K562 (cell line): ENCODE measurements around the gene SRM. TPM values are rescaled to one million over a fixed set of nuclear protein-coding genes. Genes with fewer than 3 reads are reported as not detected.

ENCODE experiments used
- ARNT ChIP-seq, 2 experiments: fragments of 450-650 bp; IDR thresholded peaks; 2 replicates each; pipeline ENCODE4 v1.6.1; 2016; ENCODE audit warnings: mild to moderate bottlenecking in 1 of 2
- CHD4 ChIP-seq: fragments of 200-600 bp; sonication (generic); IDR thresholded peaks from 3 replicates; pipeline ENCODE4 v1.6.1; 2012; ENCODE audit warnings: low read depth, mild to moderate bottlenecking, mixed read lengths, low read length, inconsistent platforms; ENCODE audit not compliant: insufficient read depth, insufficient replicate concordance, poor library complexity, severe bottlenecking
- CTBP1 ChIP-seq: fragments of 450-650 bp; IDR thresholded peaks from 2 replicates; pipeline ENCODE4 v1.6.1; 2016; ENCODE audit warnings: borderline replicate concordance
- FOXK2 ChIP-seq, 2 experiments: fragments of 450-650 bp; IDR thresholded peaks in 1 of 2; conservative IDR thresholded peaks in 1 of 2; 2 replicates each; pipeline ENCODE4 v1.6.1; 2016; ENCODE audit warnings: low read depth in 2 of 2, mild to moderate bottlenecking in 1 of 2
- HBP1 ChIP-seq: fragments of 450-650 bp; formaldehyde crosslinking; IDR thresholded peaks from 2 replicates; pipeline ENCODE4 v1.4.0; 2022; ENCODE audit warnings: missing genetic modification characterization
- HEY1 ChIP-seq: fragments of 250-450 bp; sonication (Bioruptor Pico); IDR thresholded peaks from 2 replicates; pipeline ENCODE4 v1.5.0; 2020; ENCODE audit warnings: mild to moderate bottlenecking, moderate library complexity, borderline replicate concordance
- IRF2 ChIP-seq: sonication (generic); formaldehyde crosslinking; IDR thresholded peaks from 2 replicates; pipeline ENCODE4 v1.8.1; 2022; ENCODE audit warnings: mild to moderate bottlenecking, missing genetic modification reagents
- MYC ChIP-seq, 2 experiments: fragments of 250-450 bp in 1 of 2; sonication (Bioruptor Pico) in 1 of 2; IDR thresholded peaks; 2 replicates each; pipeline versions ENCODE4 v1.5.1 to v1.6.1; 2012 to 2021; ENCODE audit warnings: low read depth in 2 of 2, borderline replicate concordance in 1 of 2, improper control_type of control experiment in 1 of 2, low read length in 1 of 2, mild to moderate bottlenecking in 1 of 2, moderate library complexity in 1 of 2
- MYNN ChIP-seq, 2 experiments: sonication (generic); formaldehyde crosslinking in 1 of 2; IDR thresholded peaks; 2 replicates each; pipeline versions ENCODE4 v1.5.0 to v1.6.1; 2016 to 2020; ENCODE audit warnings: antibody characterized with exemption in 1 of 2, missing genetic modification reagents in 1 of 2
- PHB2 ChIP-seq: fragments of 450-650 bp; IDR thresholded peaks from 2 replicates; pipeline ENCODE4 v1.6.1; 2017; ENCODE audit warnings: low read depth
- RBM34 ChIP-seq: fragments of 200-400 bp; formaldehyde crosslinking; IDR thresholded peaks from 2 replicates; pipeline ENCODE4 v1.6.1; 2018; ENCODE audit warnings: low read length, borderline replicate concordance; ENCODE audit not compliant: insufficient read depth
- SAFB ChIP-seq: fragments of 200-400 bp; formaldehyde crosslinking; IDR thresholded peaks from 2 replicates; pipeline ENCODE4 v1.6.1; 2017; ENCODE audit warnings: low read depth, low read length, borderline replicate concordance
- SPI1 ChIP-seq: IDR thresholded peaks from 2 replicates; pipeline ENCODE4 v1.6.1; 2011; ENCODE audit warnings: low read depth, low read length, control low read depth, borderline replicate concordance
- U2AF1 ChIP-seq: fragments of 200-400 bp; formaldehyde crosslinking; optimal IDR thresholded peaks from 2 replicates; pipeline ENCODE3; 2017; ENCODE audit warnings: mild to moderate bottlenecking, low read depth, low read length, moderate library complexity
- ZNF165 ChIP-seq: fragments of 250-450 bp; sonication (Bioruptor Pico); IDR thresholded peaks from 2 replicates; pipeline ENCODE4 v1.4.0; 2020; ENCODE audit warnings: borderline replicate concordance
- ZNF224 ChIP-seq: sonication (generic); formaldehyde crosslinking; IDR thresholded peaks from 2 replicates; pipeline ENCODE4 v1.8.0; 2022; ENCODE audit warnings: mild to moderate bottlenecking, missing genetic modification reagents
- ZNF699 ChIP-seq: fragments of 250-450 bp; sonication (Bioruptor Pico); IDR thresholded peaks from 2 replicates; pipeline ENCODE4 v1.8.0; 2021; ENCODE audit warnings: mild to moderate bottlenecking, moderate library complexity; ENCODE audit not compliant: insufficient replicate concordance
- polyA plus RNA-seq, 8 experiments: library from polyadenylated mRNA; depleted of rRNA in 4 of 8; stranded (reverse) in 5 of 8; unstranded in 3 of 8; fragments of >200 nt; fragmentation: Nextera tagmentation in 2 of 8; fragmentation: Illumina TruSeq in 1 of 8; extraction: Ambion mirVana in 2 of 8; extraction: Trizol in 1 of 8; gene quantifications; 2 replicates each; pipeline versions ENCODE4 v1.2.1 to v1.2.3, GENCODE V29; 2011 to 2014; ENCODE audit warnings: inconsistent platforms in 1 of 8, missing spikeins in 1 of 8
- total RNA-seq, 7 experiments: library from RNA; depleted of rRNA in 6 of 7; stranded (reverse); fragments of >200 nt in 6 of 7; fragmentation: Illumina TruSeq in 2 of 7; extraction: Trizol in 2 of 7; gene quantifications; 2 replicates each; pipeline versions ENCODE4 v1.2.1 to v1.2.3, GENCODE V29; 2011 to 2021; ENCODE audit warnings: low replicate concordance in 1 of 7
- TF ChIP-seq, protein P1 (sequence below): fragments of 250-450 bp; sonication (Bioruptor Pico); IDR thresholded peaks from 2 replicates; pipeline ENCODE4 v1.5.0; 2020; ENCODE audit warnings: mild to moderate bottlenecking, borderline replicate concordance
- TF ChIP-seq, protein P2 (sequence below): sonication (generic); formaldehyde crosslinking; IDR thresholded peaks from 2 replicates; pipeline ENCODE4 v1.8.0; 2023; ENCODE audit warnings: missing genetic modification reagents, mild to moderate bottlenecking, borderline replicate concordance

The SRM gene
- total and polyA plus RNA-seq, 9 of the 15 experiments (the other 6 are each of a cell fraction or from before 2014, with no cell fraction given), result 23.9 to 373 (median 82.5) TPM

GRCh38 chr1:11037740-11038182 is 22.1 kb downstream of the SRM start (continued):
- TF ChIP-seq, protein P1, sequence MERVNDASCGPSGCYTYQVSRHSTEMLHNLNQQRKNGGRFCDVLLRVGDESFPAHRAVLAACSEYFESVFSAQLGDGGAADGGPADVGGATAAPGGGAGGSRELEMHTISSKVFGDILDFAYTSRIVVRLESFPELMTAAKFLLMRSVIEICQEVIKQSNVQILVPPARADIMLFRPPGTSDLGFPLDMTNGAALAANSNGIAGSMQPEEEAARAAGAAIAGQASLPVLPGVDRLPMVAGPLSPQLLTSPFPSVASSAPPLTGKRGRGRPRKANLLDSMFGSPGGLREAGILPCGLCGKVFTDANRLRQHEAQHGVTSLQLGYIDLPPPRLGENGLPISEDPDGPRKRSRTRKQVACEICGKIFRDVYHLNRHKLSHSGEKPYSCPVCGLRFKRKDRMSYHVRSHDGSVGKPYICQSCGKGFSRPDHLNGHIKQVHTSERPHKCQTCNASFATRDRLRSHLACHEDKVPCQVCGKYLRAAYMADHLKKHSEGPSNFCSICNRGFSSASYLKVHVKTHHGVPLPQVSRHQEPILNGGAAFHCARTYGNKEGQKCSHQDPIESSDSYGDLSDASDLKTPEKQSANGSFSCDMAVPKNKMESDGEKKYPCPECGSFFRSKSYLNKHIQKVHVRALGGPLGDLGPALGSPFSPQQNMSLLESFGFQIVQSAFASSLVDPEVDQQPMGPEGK, result no peak
- TF ChIP-seq, protein P2, sequence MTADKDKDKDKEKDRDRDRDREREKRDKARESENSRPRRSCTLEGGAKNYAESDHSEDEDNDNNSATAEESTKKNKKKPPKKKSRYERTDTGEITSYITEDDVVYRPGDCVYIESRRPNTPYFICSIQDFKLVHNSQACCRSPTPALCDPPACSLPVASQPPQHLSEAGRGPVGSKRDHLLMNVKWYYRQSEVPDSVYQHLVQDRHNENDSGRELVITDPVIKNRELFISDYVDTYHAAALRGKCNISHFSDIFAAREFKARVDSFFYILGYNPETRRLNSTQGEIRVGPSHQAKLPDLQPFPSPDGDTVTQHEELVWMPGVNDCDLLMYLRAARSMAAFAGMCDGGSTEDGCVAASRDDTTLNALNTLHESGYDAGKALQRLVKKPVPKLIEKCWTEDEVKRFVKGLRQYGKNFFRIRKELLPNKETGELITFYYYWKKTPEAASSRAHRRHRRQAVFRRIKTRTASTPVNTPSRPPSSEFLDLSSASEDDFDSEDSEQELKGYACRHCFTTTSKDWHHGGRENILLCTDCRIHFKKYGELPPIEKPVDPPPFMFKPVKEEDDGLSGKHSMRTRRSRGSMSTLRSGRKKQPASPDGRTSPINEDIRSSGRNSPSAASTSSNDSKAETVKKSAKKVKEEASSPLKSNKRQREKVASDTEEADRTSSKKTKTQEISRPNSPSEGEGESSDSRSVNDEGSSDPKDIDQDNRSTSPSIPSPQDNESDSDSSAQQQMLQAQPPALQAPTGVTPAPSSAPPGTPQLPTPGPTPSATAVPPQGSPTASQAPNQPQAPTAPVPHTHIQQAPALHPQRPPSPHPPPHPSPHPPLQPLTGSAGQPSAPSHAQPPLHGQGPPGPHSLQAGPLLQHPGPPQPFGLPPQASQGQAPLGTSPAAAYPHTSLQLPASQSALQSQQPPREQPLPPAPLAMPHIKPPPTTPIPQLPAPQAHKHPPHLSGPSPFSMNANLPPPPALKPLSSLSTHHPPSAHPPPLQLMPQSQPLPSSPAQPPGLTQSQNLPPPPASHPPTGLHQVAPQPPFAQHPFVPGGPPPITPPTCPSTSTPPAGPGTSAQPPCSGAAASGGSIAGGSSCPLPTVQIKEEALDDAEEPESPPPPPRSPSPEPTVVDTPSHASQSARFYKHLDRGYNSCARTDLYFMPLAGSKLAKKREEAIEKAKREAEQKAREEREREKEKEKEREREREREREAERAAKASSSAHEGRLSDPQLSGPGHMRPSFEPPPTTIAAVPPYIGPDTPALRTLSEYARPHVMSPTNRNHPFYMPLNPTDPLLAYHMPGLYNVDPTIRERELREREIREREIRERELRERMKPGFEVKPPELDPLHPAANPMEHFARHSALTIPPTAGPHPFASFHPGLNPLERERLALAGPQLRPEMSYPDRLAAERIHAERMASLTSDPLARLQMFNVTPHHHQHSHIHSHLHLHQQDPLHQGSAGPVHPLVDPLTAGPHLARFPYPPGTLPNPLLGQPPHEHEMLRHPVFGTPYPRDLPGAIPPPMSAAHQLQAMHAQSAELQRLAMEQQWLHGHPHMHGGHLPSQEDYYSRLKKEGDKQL (CRISPR knock-in tag), result no peak
- TF ChIP-seq IRF2 (CRISPR knock-in tag) (no peak), MYNN (IDR thresholded peaks at IDR 0.05) (no peak; the same call in 1 of the 2 replicates), MYNN (CRISPR knock-in tag; IDR thresholded peaks at IDR 0.05) (no peak), HBP1 (CRISPR knock-in tag) (no peak), RBM34 (no peak), U2AF1 (no peak), FOXK2 (conservative IDR thresholded peaks at IDR 0.05 in 1 of 2, IDR thresholded peaks at IDR 0.05 in 1 of 2; ENCODE audit: low read depth in 2 of 2) (no peak), ZNF699 (CRISPR knock-in tag) (no peak), CHD4 (no peak), ARNT (IDR thresholded peaks at IDR 0.05) (peak in 1 of 2 experiments; percentile 44; a peak in 1 of 4 replicates), SPI1 (no peak), ZNF224 (CRISPR knock-in tag) (no peak), ZNF165 (CRISPR knock-in tag) (no peak), HEY1 (CRISPR knock-in tag) (no peak), CTBP1 (peak; percentile 51; the same call in 1 of the 2 replicates), PHB2 (no peak), SAFB (no peak), MYC (IDR thresholded peaks at IDR 0.05; ENCODE audit: low read depth, low read length) (peak; percentile 33; the same call in 1 of the 2 replicates), MYC (CRISPR knock-in tag; IDR thresholded peaks at IDR 0.05; ENCODE audit: borderline replicate concordance, low read depth) (no peak)
